ENCODE results near the gene CENPT. TPM values are rescaled to one million over a fixed set of nuclear protein-coding genes. Genes with fewer than 3 reads are reported as not detected.

The CENPT gene
- total and polyA plus RNA-seq, 2 donors (not counting 3 experiments of a cell fraction or from before 2014, with no cell fraction given), result 60.3 to 61.3 TPM

DNA sequence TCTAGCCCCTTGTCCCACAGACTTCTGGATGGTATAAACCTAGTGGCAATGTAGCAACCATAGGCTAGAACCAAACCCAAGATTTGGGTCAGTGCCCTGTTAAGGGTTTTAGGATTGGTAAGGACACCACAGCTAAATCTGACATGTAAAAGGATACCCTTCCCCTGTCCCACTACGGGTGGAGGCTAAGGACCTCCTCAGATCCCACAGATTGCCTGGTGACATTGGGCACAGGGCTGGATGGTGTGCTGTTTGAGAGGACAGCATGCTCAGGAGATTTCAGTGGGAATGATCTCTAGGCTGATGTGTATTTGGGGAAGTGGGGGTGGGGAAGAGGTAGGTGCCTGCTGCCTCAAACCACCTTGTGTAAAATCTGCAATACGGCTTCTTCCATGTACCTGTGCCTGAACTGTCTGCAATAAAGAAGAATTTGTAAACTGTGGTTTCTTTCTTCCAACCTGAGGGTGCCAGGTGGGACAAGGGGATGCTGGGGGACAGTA is 24.7 kb upstream of the CENPT start:
- peak overlapping the region; percentile 28 for H3K9ac ChIP-seq (replicated peaks; ENCODE audit: extremely low read depth, insufficient read depth, low read length)
- no peak overlapping the region for H3K4me2 ChIP-seq (ENCODE audit: insufficient read depth, low read length)
- TF ChIP-seq MAX (IDR thresholded peaks at IDR 0.05; ENCODE audit: insufficient read depth, insufficient read length) (no peak), POLR2AphosphoS5 (IDR thresholded peaks at IDR 0.05; ENCODE audit: insufficient read depth, low read depth, low read length) (no peak), POLR2A (IDR thresholded peaks at IDR 0.05; ENCODE audit: low read depth, low read length) (no peak), JUN (IDR thresholded peaks at IDR 0.05; ENCODE audit: borderline replicate concordance, insufficient read depth, insufficient read length, low read depth) (no peak), MYC (IDR thresholded peaks at IDR 0.05; ENCODE audit: low read depth, low read length) (no peak), GATA2 (IDR thresholded peaks at IDR 0.05; ENCODE audit: insufficient read depth, insufficient read length, low read depth, low read length) (no peak)
- peaks cover 15% of the 10 kb centered on the region for H3K4me1 ChIP-seq (ENCODE audit: control insufficient read depth, extremely low read depth, insufficient read depth, low read length)
- H3K4me3 ChIP-seq (replicated peaks in 1 of 3; ENCODE audit: insufficient read depth in 1 of 3, low read depth in 1 of 3, low read length in 3 of 3), result no peak overlapping the region
- peaks cover 35% of the 10 kb centered on the region for H3K79me2 ChIP-seq (ENCODE audit: control insufficient read depth, insufficient read depth, low read length)
- DNase-seq (ENCODE audit: low read depth, low spot score) (no peak), FAIRE-seq (no peak)
- no TSS peak for BruUV-seq (replicated peaks)
- peak overlapping the region; percentile 40 for H3K27ac ChIP-seq (ENCODE audit: insufficient read depth, low read depth, low read length)
- no peak overlapping the region for H2AFZ ChIP-seq (ENCODE audit: low read depth, low read length)
- peaks cover 17 to 36% of the 10 kb centered on the region in 2 experiments for H3K36me3 ChIP-seq (ENCODE audit: control insufficient read depth in 2 of 2, extremely low read depth in 1 of 2, insufficient read depth in 2 of 2, low read length in 2 of 2)
- ChIA-PET CTCF (interaction anchor here (0.6 to 1.8 kb wide), 10 partner anchors 8 to 200 kb away, joined by 3 to 16 read pairs (median 3); partner anchors contain the start of gene NRN1L), POLR2A (no interaction called here)
- intact Hi-C loops (cut with micrococcal nuclease) (loop anchor here (2.0 kb wide), 3 partner anchors 25 to 199 kb away; partner anchors contain the start of genes CENPT and NUTF2), dilution Hi-C loops (cut with MboI; ENCODE audit: extremely low pct_ligation_motif_present, low sequenced_read_pairs) (no loop called here)
- H4K20me1 ChIP-seq (replicated peaks; ENCODE audit: control insufficient read depth, extremely low read depth, insufficient read depth, low read length), result no peaks in the 10 kb centered on the region
- H3K9me1 ChIP-seq (replicated peaks; ENCODE audit: control insufficient read depth, extremely low read depth, insufficient read depth, low read length), result no peaks in the 10 kb centered on the region
- no peaks in the 10 kb centered on the region for H3K9me3 ChIP-seq (replicated peaks; ENCODE audit: control insufficient read depth, insufficient read depth, low read length)
- H3K27me3 ChIP-seq (ENCODE audit: control insufficient read depth in 2 of 2, insufficient read depth in 2 of 2, low read length in 2 of 2), result no peaks in the 10 kb centered on the region

- no peaks in the 10 kb centered on the region for H3K27me3 ChIP-seq (ENCODE audit: control insufficient read depth in 2 of 2, insufficient read depth in 2 of 2, low read length in 2 of 2)
- no peaks in the 10 kb centered on the region for H3K9me1 ChIP-seq (replicated peaks; ENCODE audit: control insufficient read depth, extremely low read depth, insufficient read depth, low read length)
- H3K27ac ChIP-seq (ENCODE audit: insufficient read depth, low read depth, low read length), result no peak overlapping the region
- H3K4me1 ChIP-seq (ENCODE audit: control insufficient read depth, extremely low read depth, insufficient read depth, low read length), result peaks cover 15% of the 10 kb centered on the region
- no peaks in the 10 kb centered on the region for H3K9me3 ChIP-seq (replicated peaks; ENCODE audit: control insufficient read depth, insufficient read depth, low read length)
- FAIRE-seq (no peak), DNase-seq (ENCODE audit: low read depth, low spot score) (no peak)
- intact Hi-C loops (cut with micrococcal nuclease) (no loop called here), dilution Hi-C loops (cut with MboI; ENCODE audit: extremely low pct_ligation_motif_present, low sequenced_read_pairs) (no loop called here)
- H3K9ac ChIP-seq (replicated peaks; ENCODE audit: extremely low read depth, insufficient read depth, low read length), result no peak overlapping the region
- H3K4me3 ChIP-seq (replicated peaks in 1 of 3; ENCODE audit: insufficient read depth in 1 of 3, low read depth in 1 of 3, low read length in 3 of 3), result no peak overlapping the region
- H2AFZ ChIP-seq (ENCODE audit: low read depth, low read length), result no peak overlapping the region
- no peak for TF ChIP-seq GATA2 (IDR thresholded peaks at IDR 0.05; ENCODE audit: insufficient read depth, insufficient read length, low read depth, low read length)
- no TSS peak for BruUV-seq (replicated peaks)
- H4K20me1 ChIP-seq (replicated peaks; ENCODE audit: control insufficient read depth, extremely low read depth, insufficient read depth, low read length), result no peaks in the 10 kb centered on the region
- peaks cover 16 to 27% of the 10 kb centered on the region in 2 experiments for H3K36me3 ChIP-seq (ENCODE audit: control insufficient read depth in 2 of 2, extremely low read depth in 1 of 2, insufficient read depth in 2 of 2, low read length in 2 of 2)
- CTCF ChIA-PET, result interaction anchor here (0.6 to 1.8 kb wide), 9 partner anchors 8 to 203 kb away, joined by 3 to 16 read pairs (median 3); partner anchors contain the start of gene NRN1L
- no peak overlapping the region for H3K4me2 ChIP-seq (ENCODE audit: insufficient read depth, low read length)
- POLR2A ChIA-PET, result no interaction called here
- peaks cover 35% of the 10 kb centered on the region for H3K79me2 ChIP-seq (ENCODE audit: control insufficient read depth, insufficient read depth, low read length)
These were observed 23.8 kb upstream of the CENPT start for GRCh38 chr16:67871256-67871655.
